ENCODE data around the gene KRT8.

The KRT8 gene

DNA sequence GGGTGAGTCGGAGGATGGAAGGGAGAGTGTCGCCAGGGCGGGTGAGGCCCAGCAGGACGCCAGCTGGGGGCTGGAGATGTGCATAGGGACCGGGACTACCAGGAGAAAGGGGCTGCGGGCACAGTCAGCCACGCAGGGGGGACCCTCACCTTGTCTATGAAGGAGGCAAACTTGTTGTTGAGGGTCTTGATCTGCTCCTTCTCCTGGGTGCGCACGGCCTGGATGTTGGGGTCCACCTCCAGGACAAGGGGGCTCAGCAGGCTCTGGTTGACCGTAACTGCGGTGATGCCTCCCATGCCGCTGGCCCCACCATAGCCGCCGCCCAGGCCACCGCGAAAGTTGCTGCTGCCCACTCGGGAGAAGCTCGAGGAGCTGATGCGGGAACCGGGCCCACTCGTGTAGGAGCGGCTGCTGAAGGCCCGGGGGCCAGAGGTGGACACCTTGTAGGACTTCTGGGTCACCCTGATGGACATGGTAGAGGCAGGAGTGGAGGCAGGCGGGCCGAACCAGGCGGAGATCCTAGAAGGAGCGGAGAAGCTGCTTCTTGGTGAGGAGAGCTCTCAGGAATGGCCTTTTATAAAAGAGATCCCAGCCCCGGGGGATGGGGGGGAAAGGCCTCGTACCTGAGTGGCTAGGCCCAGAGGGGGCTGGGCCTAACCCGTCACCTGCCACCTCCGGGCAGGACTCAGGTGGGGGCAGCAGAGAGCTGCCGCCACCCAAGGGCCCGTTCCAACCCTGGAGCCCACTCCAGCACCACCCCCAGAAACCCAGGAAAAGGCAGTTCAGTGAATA is at the start of gene KRT8:
KRT8 (minus strand) TSS at position 568 of the 792 bp plus-strand sequence; CDS start at position 473, 95 bp downstream.
- peak; percentile 96 for DNase-seq

DNA sequence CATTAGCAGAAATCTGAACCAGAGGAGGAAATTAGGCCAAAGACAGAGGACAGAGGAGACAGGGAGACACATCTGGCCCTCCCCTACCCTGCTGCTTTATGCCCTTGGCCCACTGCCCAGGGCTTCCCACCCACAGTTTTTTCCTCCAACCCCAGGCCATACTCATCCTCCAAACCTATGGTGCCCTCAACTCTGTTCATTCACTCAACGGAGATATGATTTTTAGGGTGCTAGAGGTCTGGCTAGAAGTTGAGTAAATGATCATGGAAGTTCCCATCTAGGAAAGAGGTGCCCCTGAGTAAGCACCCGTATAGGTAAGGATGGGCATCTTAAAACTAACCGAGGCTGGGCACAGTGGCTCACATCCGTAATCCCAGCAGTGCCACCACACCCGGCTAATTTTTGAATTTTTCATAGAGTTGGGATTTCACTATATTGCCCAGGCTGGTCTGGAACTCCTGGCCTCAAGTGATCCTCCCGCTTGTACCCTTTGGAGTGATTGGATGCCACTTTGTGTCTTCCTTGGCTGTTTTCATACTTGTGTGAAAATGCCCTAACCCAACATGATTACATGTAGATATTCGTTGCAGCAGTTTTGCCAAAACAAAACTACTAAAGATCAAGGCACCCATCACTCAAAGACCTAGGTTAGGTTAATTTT is 48.4 kb upstream of the KRT8 start:
- no peak for DNase-seq

DNA sequence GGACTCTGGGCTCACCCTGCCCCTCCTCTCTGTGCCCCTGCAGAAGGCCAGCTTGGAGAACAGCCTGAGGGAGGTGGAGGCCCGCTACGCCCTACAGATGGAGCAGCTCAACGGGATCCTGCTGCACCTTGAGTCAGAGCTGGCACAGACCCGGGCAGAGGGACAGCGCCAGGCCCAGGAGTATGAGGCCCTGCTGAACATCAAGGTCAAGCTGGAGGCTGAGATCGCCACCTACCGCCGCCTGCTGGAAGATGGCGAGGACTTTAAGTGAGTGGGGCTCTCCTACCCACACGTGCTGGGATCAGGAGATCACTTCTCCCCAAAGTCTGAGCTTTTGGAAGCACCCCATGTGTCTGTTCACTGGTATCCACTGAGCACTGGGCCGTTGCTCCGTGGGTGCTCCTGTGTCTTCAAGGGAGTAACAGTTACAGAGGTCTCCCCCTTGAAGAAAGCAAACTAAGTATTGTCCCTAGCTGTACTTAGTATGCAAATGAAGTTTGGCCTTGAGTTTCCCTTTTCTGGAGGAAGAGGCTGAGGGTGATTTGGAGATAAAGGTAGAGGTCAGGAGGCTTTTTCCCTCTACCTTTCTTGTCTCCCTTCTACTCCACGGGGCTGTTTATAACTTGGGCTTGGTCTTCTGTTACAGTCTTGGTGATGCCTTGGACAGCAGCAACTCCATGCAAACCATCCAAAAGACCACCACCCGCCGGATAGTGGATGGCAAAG is 47.4 kb upstream of the KRT8 start:
- DNase-seq = no peak

DNA sequence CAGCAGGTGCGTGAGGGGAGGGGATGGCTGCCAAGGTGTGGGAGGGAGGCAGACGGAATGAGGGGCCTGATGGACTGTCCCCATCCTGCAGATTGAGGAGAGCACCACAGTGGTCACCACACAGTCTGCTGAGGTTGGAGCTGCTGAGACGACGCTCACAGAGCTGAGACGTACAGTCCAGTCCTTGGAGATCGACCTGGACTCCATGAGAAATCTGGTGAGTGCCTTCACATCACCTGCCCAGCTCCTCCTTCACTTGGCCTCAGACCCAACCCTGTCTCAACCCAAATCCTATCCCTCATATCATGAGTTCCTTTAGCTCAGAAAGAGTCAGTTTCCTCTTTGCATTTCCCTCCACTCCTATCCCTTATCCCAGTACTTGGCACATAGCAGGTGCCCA is 46.8 kb upstream of the KRT8 start:
- DNase-seq = no peak

DNA sequence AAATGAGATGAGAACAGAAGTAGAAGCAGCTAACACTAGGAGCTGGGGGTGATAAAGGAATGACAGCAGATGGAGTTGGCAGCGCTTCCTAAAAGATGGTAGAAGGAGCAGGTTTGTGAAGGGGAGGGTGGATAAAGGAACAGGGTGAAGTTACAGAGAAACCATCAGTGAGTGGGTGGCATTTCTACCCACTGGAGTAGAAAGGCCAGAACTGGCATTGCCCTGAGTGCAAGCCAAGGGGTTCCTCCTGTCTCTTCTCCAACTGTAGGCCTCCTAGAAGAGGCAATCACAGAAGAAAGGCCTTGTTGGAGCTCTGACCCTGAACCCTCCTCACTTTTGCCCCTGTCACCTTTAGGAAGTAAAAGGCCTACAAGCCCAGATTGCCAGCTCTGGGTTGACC is 46.2 kb upstream of the KRT8 start:
- no peak for DNase-seq

- no peak for DNase-seq
Observed at GRCh38 chr12:52950553-52950952, 45.7 kb upstream of the KRT8 start.

DNA sequence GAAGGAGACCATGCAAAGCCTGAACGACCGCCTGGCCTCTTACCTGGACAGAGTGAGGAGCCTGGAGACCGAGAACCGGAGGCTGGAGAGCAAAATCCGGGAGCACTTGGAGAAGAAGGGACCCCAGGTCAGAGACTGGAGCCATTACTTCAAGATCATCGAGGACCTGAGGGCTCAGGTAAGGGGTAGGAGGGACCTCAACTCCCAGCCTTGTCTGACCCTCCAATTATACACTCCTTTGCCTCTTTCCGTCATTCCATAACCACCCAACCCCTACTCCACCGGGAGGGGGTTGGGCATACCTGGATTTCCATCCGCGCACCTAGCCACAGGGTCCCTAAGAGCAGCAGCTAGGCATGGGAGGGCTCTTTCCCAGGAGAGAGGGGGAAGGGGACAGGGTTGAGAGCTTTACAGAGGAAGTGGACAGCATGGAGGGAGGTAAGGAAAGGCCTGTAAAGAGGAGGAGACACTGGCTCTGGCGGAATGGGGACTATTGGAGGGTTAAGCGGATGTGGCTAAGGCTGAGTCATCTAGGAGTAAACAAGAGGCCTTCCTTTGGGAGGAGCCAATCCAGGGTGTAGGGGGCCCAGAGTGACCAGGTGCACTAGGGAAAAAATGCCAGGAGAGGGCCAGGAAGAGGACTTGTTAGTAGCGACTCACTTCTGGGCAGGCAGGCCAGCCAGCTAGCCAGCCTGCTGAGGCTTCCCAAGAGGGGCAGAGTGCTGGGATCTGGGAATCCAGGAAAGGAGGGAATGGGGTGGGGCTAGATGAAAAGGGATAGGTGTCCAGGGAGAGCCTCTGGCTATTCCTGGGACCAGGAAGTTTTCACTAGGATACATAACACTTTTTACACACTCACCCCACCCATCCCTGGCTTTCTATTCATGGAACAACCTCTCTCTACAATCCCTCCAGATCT is 44.8 kb upstream of the KRT8 start:
- DNase-seq = peak; percentile 99

GRCh38 chr12:52947738-52948423 is 43.0 kb upstream of the KRT8 start:
- no peak for DNase-seq

GRCh38 chr12:52946797-52947547 is 42.1 kb upstream of the KRT8 start:
- DNase-seq = no peak

DNA sequence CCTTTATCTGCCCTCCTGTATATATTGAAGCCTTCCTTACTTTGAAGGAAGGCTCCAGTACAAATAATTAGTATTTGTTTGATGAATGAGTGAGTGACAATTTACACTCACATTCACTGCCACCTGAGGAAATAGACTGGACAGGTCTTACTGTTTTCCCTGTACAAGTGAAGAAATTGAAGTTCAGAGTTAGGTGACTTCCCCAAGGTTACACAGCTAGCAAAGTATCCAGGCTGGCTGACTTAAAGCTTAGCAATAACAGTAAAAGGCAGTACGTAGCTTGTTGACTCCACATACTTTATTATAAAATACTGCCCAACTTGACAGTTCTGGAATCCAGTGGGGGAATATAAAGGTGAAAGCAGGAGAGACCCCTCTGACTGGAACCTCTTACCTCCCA is 41.5 kb upstream of the KRT8 start:
- DNase-seq = no peak

- no peak for DNase-seq
Observed at GRCh38 chr12:52945389-52946232, 40.7 kb upstream of the KRT8 start.

DNA sequence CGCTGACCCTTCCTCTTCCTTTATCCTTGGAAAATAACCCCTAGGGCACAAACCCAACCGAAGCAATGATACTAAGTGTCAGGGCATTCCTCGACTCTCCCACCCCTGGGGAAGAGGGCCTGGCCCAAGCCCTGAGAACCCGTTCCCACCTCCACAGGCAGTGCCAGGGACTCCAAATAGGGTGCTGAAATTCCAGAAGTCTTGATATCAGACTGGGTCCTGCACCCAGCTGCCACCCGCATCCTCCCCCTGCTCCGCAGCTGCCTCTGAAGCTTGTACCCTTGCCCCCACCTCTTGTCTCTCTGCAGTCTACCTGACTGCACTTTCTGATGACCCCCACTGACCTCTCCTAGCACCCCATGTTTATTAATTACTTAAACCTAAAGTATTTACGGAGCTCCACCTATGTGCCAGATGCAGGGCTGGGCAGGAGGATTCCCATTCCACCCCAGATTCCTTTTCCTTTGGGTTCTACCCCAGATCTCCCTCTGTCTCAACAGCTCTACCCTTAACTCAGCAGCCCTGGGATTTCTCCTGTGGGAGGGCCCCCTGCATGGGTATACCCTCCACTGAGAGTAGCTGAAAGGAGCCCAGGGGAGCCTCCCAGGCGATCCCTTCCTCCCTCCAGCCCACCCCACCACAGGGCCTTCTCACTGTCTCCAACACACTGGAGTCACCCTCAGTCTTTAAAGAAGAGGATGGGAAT is 40.0 kb upstream of the KRT8 start:
- DNase-seq = no peak

GRCh38 chr12:52942901-52943181 is 38.0 kb upstream of the KRT8 start:
- DNase-seq = peak; percentile 97

DNA sequence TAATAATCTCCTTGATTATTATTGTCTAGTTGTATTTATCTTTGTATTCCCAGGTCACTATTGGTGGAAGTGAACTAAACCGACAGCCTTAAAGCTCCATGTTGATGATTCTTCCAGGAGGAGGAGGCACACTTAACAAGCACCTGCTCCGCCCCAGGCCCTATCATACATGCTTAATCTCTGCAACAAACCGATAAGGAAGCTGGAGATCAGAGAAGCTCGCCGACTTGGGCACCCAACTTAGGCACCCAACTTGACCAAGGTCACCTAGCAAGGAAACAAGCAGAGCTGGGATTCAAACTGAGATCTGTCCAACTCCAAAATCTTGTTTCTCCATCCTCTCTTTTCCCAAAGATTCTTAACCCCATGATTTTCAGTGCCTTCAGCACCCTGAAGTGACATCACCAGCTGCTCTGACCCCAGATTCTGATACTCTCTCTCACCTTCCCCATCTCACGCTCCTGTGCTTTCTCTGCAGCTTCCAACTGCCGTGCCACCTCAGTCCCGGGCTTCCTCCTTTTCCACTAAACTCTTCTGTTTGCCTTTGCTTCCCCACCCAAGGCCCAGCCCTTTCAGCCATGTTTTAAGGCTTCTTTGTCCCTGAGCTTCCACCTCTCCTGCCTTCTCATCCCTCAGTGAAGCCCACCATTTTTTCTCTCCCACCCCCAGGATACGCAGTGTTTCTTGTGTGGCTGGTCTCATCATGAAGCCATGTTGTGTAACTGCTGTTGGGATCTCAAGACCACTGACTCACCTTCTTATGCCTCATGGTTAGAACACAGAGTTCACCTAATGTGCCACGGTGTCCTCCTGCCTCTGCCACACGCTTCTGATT is 37.4 kb upstream of the KRT8 start:
- DNase-seq = peak; percentile 57

DNA sequence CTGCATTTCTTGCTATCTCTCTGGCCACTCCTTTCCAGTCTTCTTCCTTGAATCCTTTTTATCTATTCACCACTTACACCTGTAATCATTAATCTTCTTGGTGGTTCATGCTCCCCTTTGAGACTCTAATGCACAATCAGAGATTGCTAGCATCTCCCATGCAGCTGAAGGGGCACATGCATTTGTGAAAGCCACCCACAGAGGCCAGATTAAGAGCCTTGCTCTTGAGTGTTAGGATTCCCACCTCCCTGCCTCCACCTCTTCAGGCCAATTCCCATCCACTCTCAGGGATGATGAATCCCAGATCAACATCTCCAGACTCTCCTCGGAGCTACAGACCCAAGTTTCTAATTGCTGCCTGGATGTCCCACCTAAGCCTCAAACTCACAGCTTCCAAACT is 24.7 kb upstream of the KRT8 start:
- no peak for DNase-seq

- DNase-seq = no peak
Observed at GRCh38 chr12:52927964-52928363, 23.1 kb upstream of the KRT8 start.

DNA sequence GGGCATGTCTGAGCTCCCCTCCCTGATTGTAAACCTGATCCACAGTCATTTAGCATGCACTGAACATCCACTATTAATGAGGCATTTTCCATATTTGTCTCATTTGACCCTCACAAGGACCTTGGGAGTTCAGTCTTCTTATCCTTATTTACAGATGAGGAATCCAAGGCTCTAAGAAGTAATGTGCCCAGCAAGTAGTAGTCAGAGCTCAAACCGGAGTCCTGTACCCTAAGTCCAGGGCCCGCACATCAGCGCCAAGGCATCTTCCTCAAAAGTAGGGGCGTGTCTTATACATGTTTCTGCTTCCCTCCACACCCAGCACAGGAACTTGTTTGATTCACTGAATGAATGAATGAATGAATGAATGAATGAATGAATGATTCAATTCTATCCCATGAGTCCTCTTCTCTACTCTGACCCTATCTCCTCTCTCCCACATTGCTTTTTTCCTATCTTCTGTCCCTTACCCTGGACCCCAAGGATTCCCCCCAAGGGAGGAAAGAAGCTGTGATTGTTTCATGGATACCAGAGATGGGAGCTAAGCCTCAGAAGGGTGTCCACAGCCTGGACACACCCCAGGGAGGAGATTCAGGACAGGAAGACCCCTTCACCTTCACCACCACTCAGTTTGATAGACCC is 21.8 kb upstream of the KRT8 start:
- DNase-seq = no peak

All from NCI-H510A treated with DMSO at 0.1 percent for 48 hours (cell line).